ENCODE data around the gene TMEM50B. TPM values are rescaled to one million over a fixed set of nuclear protein-coding genes. Genes with fewer than 3 reads are reported as not detected.
A peak's percentile ranks its signal among the peaks of the same experiment; 100 is the strongest.
"Not testable (repeated sequence)": the region's sequence is repeated elsewhere in the genome, so short reads cannot be mapped to it uniquely, and the experiment has no call there.

The TMEM50B gene
- total RNA-seq, 1 donor from 2014 or later, result 43.2 TPM

GRCh38 chr21:33478935-33479678 lies 667 bp downstream of the TMEM50B start:
- DNase-seq (ENCODE audit: extremely low read depth, low read depth, low spot score), result no peak

- no peak for DNase-seq (ENCODE audit: extremely low read depth, low read depth, low spot score)
Measured at GRCh38 chr21:33478182-33478581, 1.6 kb downstream of the TMEM50B start.

GRCh38 chr21:33477066-33477465 lies 2.7 kb downstream of the TMEM50B start:
- no peak for DNase-seq (ENCODE audit: extremely low read depth, low read depth, low spot score)

GRCh38 chr21:33473344-33473743 lies 6.4 kb downstream of the TMEM50B start:
- DNase-seq (ENCODE audit: extremely low read depth, low read depth, low spot score), result no peak

GRCh38 chr21:33470701-33471100 lies 9.1 kb downstream of the TMEM50B start:
- DNase-seq (ENCODE audit: extremely low read depth, low read depth, low spot score), result no peak

GRCh38 chr21:33469183-33469582 lies 10.6 kb downstream of the TMEM50B start:
- not testable (repeated sequence) for DNase-seq (ENCODE audit: extremely low read depth, low read depth, low spot score)

GRCh38 chr21:33461538-33462250 lies 18.1 kb downstream of the TMEM50B start:
- no peak for DNase-seq (ENCODE audit: extremely low read depth, low read depth, low spot score)

GRCh38 chr21:33458861-33459260 lies 20.9 kb downstream of the TMEM50B start:
- DNase-seq (ENCODE audit: extremely low read depth, low read depth, low spot score), result no peak

- DNase-seq (ENCODE audit: extremely low read depth, low read depth, low spot score), result no peak
Measured at GRCh38 chr21:33455686-33456446, 23.9 kb downstream of the TMEM50B start.

- no peak for DNase-seq (ENCODE audit: extremely low read depth, low read depth, low spot score)
Measured at GRCh38 chr21:33452362-33452761, 27.4 kb downstream of the TMEM50B start.

GRCh38 chr21:33451634-33452071 lies 28.1 kb downstream of the TMEM50B start:
- no peak for DNase-seq (ENCODE audit: extremely low read depth, low read depth, low spot score)

- DNase-seq (ENCODE audit: extremely low read depth, low read depth, low spot score), result no peak
Measured at GRCh38 chr21:33449616-33450015, 30.2 kb downstream of the TMEM50B start.

- not testable (repeated sequence) for DNase-seq (ENCODE audit: extremely low read depth, low read depth, low spot score)
Measured at GRCh38 chr21:33446620-33447019, 33.2 kb downstream of the TMEM50B start.

GRCh38 chr21:33444499-33444898 lies 35.3 kb downstream of the TMEM50B start:
- no peak for DNase-seq (ENCODE audit: extremely low read depth, low read depth, low spot score)

GRCh38 chr21:33443194-33443593 lies 36.6 kb downstream of the TMEM50B start:
- no peak for DNase-seq (ENCODE audit: extremely low read depth, low read depth, low spot score)

- DNase-seq (ENCODE audit: extremely low read depth, low read depth, low spot score), result no peak
Measured at GRCh38 chr21:33441489-33442477, 38.0 kb downstream of the TMEM50B start.

- no peak for DNase-seq (ENCODE audit: extremely low read depth, low read depth, low spot score)
Measured at GRCh38 chr21:33437140-33437539, 42.6 kb downstream of the TMEM50B start.

- peak; percentile 42 for DNase-seq (ENCODE audit: extremely low read depth, low read depth, low spot score)
Measured at GRCh38 chr21:33434770-33435360, 44.9 kb downstream of the TMEM50B start.

GRCh38 chr21:33433425-33434114 lies 46.2 kb downstream of the TMEM50B start:
- no peak for DNase-seq (ENCODE audit: extremely low read depth, low read depth, low spot score)

Measured in glomerular endothelial cell (primary cell).